ENCODE measurements around the gene TNFSF12. TPM values are rescaled to one million over a fixed set of nuclear protein-coding genes. Genes with fewer than 3 reads are reported as not detected.

The TNFSF12 gene
- total and polyA plus RNA-seq, 8 donors = 6.1 to 199 (median 46.5) TPM

GRCh38 chr17:7583253-7584109, 34.6 kb downstream of the TNFSF12 start, which contains the start of gene MPDU1:
Gene MPDU1, plus strand, starts transcription at chr17:7583852. Its CDS starts 11 bp downstream, at chr17:7583863.
- H3K9me3 ChIP-seq = no peaks in the 10 kb centered on the region
- H3K27me3 ChIP-seq = no peaks in the 10 kb centered on the region
- 1 to 14% (median 14%) methylated on average over 53 to 69 of the region's 69 CpGs for WGBS, 5 donors
- intact Hi-C loops (cut with DNase I; ENCODE audit: low total_unique reads) = no loop called here
- H3K4me1 ChIP-seq = peaks cover 60 to 94% (median 89%) of the 10 kb centered on the region in 4 donors
- DNase-seq = peak; percentile 96 to 99
- peak within 1 kb of the TSS; percentile 55 to 66 (median 60) for H3K4me3 ChIP-seq
- H3K27ac ChIP-seq = peak within 1 kb of the TSS; percentile 90 to 97 (median 94)
- TF ChIP-seq CTCF (IDR thresholded peaks at IDR 0.05) = no peak
- peak in 1 of 4 donors; percentile 23 for TF ChIP-seq POLR2A (IDR thresholded peaks at IDR 0.05)
- peak; percentile 75 to 95 (median 80) for TF ChIP-seq POLR2AphosphoS5 (IDR thresholded peaks at IDR 0.05)
- TF ChIP-seq EP300 (IDR thresholded peaks at IDR 0.05) = no peak
- H3K36me3 ChIP-seq = peaks cover 5 to 43% (median 32%) of the 10 kb centered on the region in 4 donors

GRCh38 chr17:7586673-7587419, 38.0 kb downstream of the TNFSF12 start:
- Histone ChIP-seq H3K4me1 (peaks cover 38 to 81% (median 71%) of the 10 kb centered on the region in 4 donors), H3K9me3 (no peaks in the 10 kb centered on the region), H3K27me3 (no peaks in the 10 kb centered on the region), H3K36me3 (peaks cover 8 to 57% (median 44%) of the 10 kb centered on the region in 4 donors), H3K27ac (peak overlapping the region in 4 of 5 donors; percentile 28 to 83 (median 62)), H3K4me3 (no peak overlapping the region)
- WGBS, 5 donors = 53 to 67% (median 61%) methylated on average over 7 to 9 of the region's 9 CpGs
- no peak for TF ChIP-seq POLR2A (IDR thresholded peaks at IDR 0.05)
- peak in 2 of 7 experiments; percentile 11 to 15 for TF ChIP-seq CTCF (IDR thresholded peaks at IDR 0.05)
- intact Hi-C loops (cut with DNase I; ENCODE audit: low total_unique reads) = no loop called here
- DNase-seq = peak; percentile 54 to 76

GRCh38 chr17:7587420-7588151, 38.7 kb downstream of the TNFSF12 start:
- Histone ChIP-seq H3K36me3 (peaks cover 16 to 64% (median 51%) of the 10 kb centered on the region in 4 donors), H3K4me3 (no peak overlapping the region), H3K4me1 (peaks cover 31 to 74% (median 64%) of the 10 kb centered on the region in 4 donors), H3K9me3 (no peaks in the 10 kb centered on the region), H3K27me3 (no peaks in the 10 kb centered on the region), H3K27ac (peak overlapping the region in 4 of 5 donors; percentile 34 to 83 (median 62))
- TF ChIP-seq POLR2A (IDR thresholded peaks at IDR 0.05) (no peak), POLR2AphosphoS5 (IDR thresholded peaks at IDR 0.05) (no peak), CTCF (IDR thresholded peaks at IDR 0.05) (no peak), EP300 (IDR thresholded peaks at IDR 0.05) (no peak)
- WGBS, 5 donors = 60 to 74% (median 73%) methylated on average over 12 of the region's 12 CpGs
- peak in 1 of 2 donors; percentile 66 for DNase-seq
- intact Hi-C loops (cut with DNase I; ENCODE audit: low total_unique reads) = no loop called here

All from stomach (tissue), 9 donors.